Fibroblast of pulmonary artery (primary cell): Measurements from ENCODE around the gene OTOR.
A peak's percentile ranks its signal among the peaks of the same experiment; 100 is the strongest.

Experiments
- DNase-seq: peaks from one replicate; pipeline ENCODE4 v3.0.0-alpha.2; 2010; ENCODE audit warnings: low read depth
- H3K4me3 ChIP-seq: replicated peaks from 2 replicates; pipeline ENCODE4 v1.5.1; 2011; ENCODE audit warnings: low read depth, mild to moderate bottlenecking, control low read depth, low read length, moderate library complexity
- CTCF ChIP-seq: IDR thresholded peaks from 2 replicates; pipeline ENCODE4 v1.5.1; 2011; ENCODE audit warnings: mild to moderate bottlenecking, control low read depth, low read length, inconsistent platforms; ENCODE audit errors: missing control alignments

OTOR gene

GRCh38 chr20:16747291-16747811 is 807 bp upstream of the OTOR start:
- no peak for DNase-seq
- TF ChIP-seq CTCF, result no peak
- no peak overlapping the region for H3K4me3 ChIP-seq

GRCh38 chr20:16749573-16749972 is 1.4 kb downstream of the OTOR start:
- no peak for DNase-seq
- TF ChIP-seq CTCF, result no peak
- H3K4me3 ChIP-seq, result no peak overlapping the region

- DNase-seq, result no peak
- H3K4me3 ChIP-seq, result no peak overlapping the region
- TF ChIP-seq CTCF, result no peak
Observed at GRCh38 chr20:16752082-16752481, 3.9 kb downstream of the OTOR start.

GRCh38 chr20:16752901-16753300 is 4.7 kb downstream of the OTOR start:
- no peak for TF ChIP-seq CTCF
- DNase-seq, result no peak
- no peak overlapping the region for H3K4me3 ChIP-seq

- no peak for TF ChIP-seq CTCF
- H3K4me3 ChIP-seq, result no peak overlapping the region
- DNase-seq, result no peak
Observed at GRCh38 chr20:16758454-16759180, 10.5 kb downstream of the OTOR start.

GRCh38 chr20:16759181-16759563 is 11.0 kb downstream of the OTOR start:
- DNase-seq, result peak; percentile 4
- no peak overlapping the region for H3K4me3 ChIP-seq
- TF ChIP-seq CTCF, result no peak
